Suprapubic skin (tissue), 4 donors: ENCODE measurements around the gene ZNF177.

ENCODE experiments used
- CTCF ChIP-seq, 2 donors: fragments of 200-600 bp in 1 of 2; fragments of 450-650 bp in 1 of 2; sonication (generic) in 1 of 2; IDR thresholded peaks; one replicate each; pipeline ENCODE4 v1.5.1; 2016 to 2019; ENCODE audit warnings: antibody characterized with exemption in 2 of 2, mild to moderate bottlenecking in 1 of 2, moderate library complexity in 1 of 2
- POLR2A ChIP-seq, 2 donors: fragments of 450-650 bp; IDR thresholded peaks; one replicate each; pipeline ENCODE4 v1.6.1; 2017; ENCODE audit warnings: antibody characterized with exemption in 2 of 2, mild to moderate bottlenecking in 2 of 2, moderate library complexity in 2 of 2
- POLR2AphosphoS5 ChIP-seq, 3 donors: sonication (generic); formaldehyde crosslinking; IDR thresholded peaks; one replicate each; pipeline ENCODE4 v1.6.1; 2017; ENCODE audit warnings: antibody characterized with exemption in 3 of 3

GRCh38 chr19:9313756-9314155 is 49.1 kb upstream of the ZNF177 start:
- no peak for TF ChIP-seq POLR2A (IDR thresholded peaks at IDR 0.05)
- no peak for TF ChIP-seq CTCF (IDR thresholded peaks at IDR 0.05)
- TF ChIP-seq POLR2AphosphoS5 (IDR thresholded peaks at IDR 0.05): no peak
